BJ (cell line): ENCODE data around the gene PRKAG2. TPM values are rescaled to one million over a fixed set of nuclear protein-coding genes. Genes with fewer than 3 reads are reported as not detected.

Experiments used
- CTCF ChIA-PET: fragments of 350-600 bp; formaldehyde crosslinking; extraction: SDS; loops from one replicate; lab custom pipeline; 2021; ENCODE audit warnings: antibody characterized with exemption, inconsistent platforms; lab: Yijun Ruan, JAX
- POLR2A ChIA-PET: fragments of 300-600 bp; sonication (Branson Sonifier 250); formaldehyde crosslinking; extraction: SDS; loops from one replicate; lab custom pipeline; 2021; ENCODE audit warnings: antibody characterized with exemption; lab: Charles Lee
- DNase-seq: peaks from one replicate; pipeline ENCODE4 v3.0.0-alpha.2; 2011; ENCODE audit warnings: low read depth
- H3K27me3 ChIP-seq: 2 replicates; pipeline ENCODE4 v1.6.0; 2011; ENCODE audit warnings: low read length; ENCODE audit not compliant: control insufficient read depth, insufficient read depth
- H3K36me3 ChIP-seq: 2 replicates; pipeline ENCODE4 v1.5.1; 2011; ENCODE audit warnings: low read length; ENCODE audit not compliant: control insufficient read depth, insufficient read depth
- H3K4me3 ChIP-seq: 2 replicates; pipeline ENCODE4 v1.5.1; 2011; ENCODE audit warnings: low read depth, mild to moderate bottlenecking, control low read depth, low read length
- CTCF ChIP-seq: IDR thresholded peaks from 2 replicates; pipeline ENCODE4 v1.5.1; 2011; ENCODE audit warnings: low read depth, mild to moderate bottlenecking, control low read depth, inconsistent platforms, low read length, moderate library complexity; ENCODE audit not compliant: insufficient read depth
- polyA plus RNA-seq: library from polyadenylated mRNA; depleted of rRNA; stranded (reverse); fragments of >200 nt; gene quantifications from 2 replicates; pipeline ENCODE4 v1.2.3, GENCODE V29; 2011

Gene PRKAG2
- polyA plus RNA-seq, 1 experiment: 11.3 TPM

- Histone ChIP-seq H3K4me3 (no peak overlapping the region), H3K36me3 (no peaks in the 10 kb centered on the region), H3K27me3 (peaks cover 14% of the 10 kb centered on the region)
- DNase-seq: no peak
- POLR2A ChIA-PET: no interaction called here
- CTCF ChIA-PET: no interaction called here
- TF ChIP-seq CTCF: no peak
These were observed 59.6 kb downstream of the PRKAG2 start for GRCh38 chr7:151817315-151817690.

GRCh38 chr7:151816562-151817314, 60.2 kb downstream of the PRKAG2 start:
- ChIA-PET POLR2A (no interaction called here), CTCF (interaction anchor here (0.6 kb wide), 1 partner anchor 498 kb away, joined by 3 read pairs; no protein-coding TSS in a partner anchor)
- no peak for DNase-seq
- Histone ChIP-seq H3K27me3 (peaks cover 14% of the 10 kb centered on the region), H3K36me3 (no peaks in the 10 kb centered on the region), H3K4me3 (no peak overlapping the region)
- TF ChIP-seq CTCF: no peak

GRCh38 chr7:151815419-151815818, 61.5 kb downstream of the PRKAG2 start:
- TF ChIP-seq CTCF: no peak
- Histone ChIP-seq H3K4me3 (no peak overlapping the region), H3K36me3 (no peaks in the 10 kb centered on the region), H3K27me3 (peaks cover 14% of the 10 kb centered on the region)
- ChIA-PET POLR2A (no interaction called here), CTCF (no interaction called here)
- no peak for DNase-seq

GRCh38 chr7:151814400-151815009, 62.4 kb downstream of the PRKAG2 start:
- TF ChIP-seq CTCF: no peak

GRCh38 chr7:151813997-151814396, 62.9 kb downstream of the PRKAG2 start:
- peaks cover 16% of the 10 kb centered on the region for H3K27me3 ChIP-seq
- CTCF ChIA-PET: interaction anchor here (1.1 to 1.2 kb wide), 2 partner anchors 31 to 37 kb away, joined by 3 to 4 read pairs; no protein-coding TSS in a partner anchor
- H3K4me3 ChIP-seq: no peak overlapping the region
- H3K36me3 ChIP-seq: no peaks in the 10 kb centered on the region
- DNase-seq: no peak
- POLR2A ChIA-PET: no interaction called here
- no peak for TF ChIP-seq CTCF

More at GRCh38 chr7:151814400-151815009, 62.4 kb downstream of the PRKAG2 start:
- ChIA-PET POLR2A (no interaction called here), CTCF (interaction anchor here (1.1 to 1.2 kb wide), 2 partner anchors 32 to 36 kb away, joined by 3 to 4 read pairs; no protein-coding TSS in a partner anchor)
- Histone ChIP-seq H3K27me3 (peaks cover 16% of the 10 kb centered on the region), H3K36me3 (no peaks in the 10 kb centered on the region), H3K4me3 (no peak overlapping the region)
- DNase-seq: no peak
